GM23338 (cell line): ENCODE data around the gene NLGN1. TPM values are rescaled to one million over a fixed set of nuclear protein-coding genes. Genes with fewer than 3 reads are reported as not detected.

Experiments used
- ATAC-seq: fragments of 200-7000 bp; cut with Tn5 transposase; 3 replicates; pipeline ENCODE4 v1.9.1; 2020
- DNase-seq: peaks from one replicate; pipeline ENCODE4 v3.0.0-alpha.2; 2015; ENCODE audit warnings: low spot score
- H2AFZ ChIP-seq: fragments of 200-600 bp; sonication (generic); 2 replicates; pipeline ENCODE4 v1.8.0; 2016; ENCODE audit warnings: antibody characterized with exemption, mild to moderate bottlenecking, moderate library complexity
- H3F3A ChIP-seq: fragments of 200-600 bp; sonication (generic); replicated peaks from 2 replicates; pipeline ENCODE4 v1.8.0; 2017; ENCODE audit warnings: antibody characterized with exemption, mixed run types, low read depth
- H3K27ac ChIP-seq: fragments of 200-600 bp; sonication (generic); 2 replicates; pipeline ENCODE4 v1.6.1; 2016; ENCODE audit warnings: low read depth
- H3K27me3 ChIP-seq: fragments of 200-600 bp; sonication (generic); 2 replicates; pipeline ENCODE4 v1.8.0; 2016; ENCODE audit warnings: mild to moderate bottlenecking, mixed run types, moderate library complexity; ENCODE audit not compliant: insufficient read depth
- H3K36me3 ChIP-seq: fragments of 200-600 bp; sonication (generic); 2 replicates; pipeline ENCODE4 v1.8.0; 2016; ENCODE audit warnings: mild to moderate bottlenecking; ENCODE audit not compliant: insufficient read depth
- H3K4me1 ChIP-seq: fragments of 200-600 bp; sonication (generic); 2 replicates; pipeline ENCODE4 v1.8.0; 2016; ENCODE audit warnings: mild to moderate bottlenecking, moderate library complexity; ENCODE audit not compliant: insufficient read depth
- H3K4me2 ChIP-seq: fragments of 200-600 bp; sonication (generic); 2 replicates; pipeline ENCODE4 v1.7.1; 2017; ENCODE audit warnings: mixed run types
- H3K4me3 ChIP-seq: fragments of 200-600 bp; sonication (generic); 2 replicates; pipeline ENCODE4 v1.6.1; 2016; ENCODE audit warnings: mixed run types
- H3K79me2 ChIP-seq: fragments of 200-600 bp; sonication (generic); replicated peaks from 2 replicates; pipeline ENCODE4 v1.8.0; 2017; ENCODE audit warnings: mild to moderate bottlenecking; ENCODE audit not compliant: insufficient read depth
- H3K9me2 ChIP-seq: fragments of 200-600 bp; sonication (generic); 2 replicates; pipeline ENCODE4 v1.8.0; 2017; ENCODE audit not compliant: insufficient read depth
- H4K20me1 ChIP-seq: fragments of 200-600 bp; sonication (generic); replicated peaks from 2 replicates; pipeline ENCODE4 v1.8.0; 2017; ENCODE audit warnings: mild to moderate bottlenecking; ENCODE audit not compliant: insufficient read depth
- H3K27ac Mint-ChIP-seq: 2 replicates; pipeline ENCODE4 v1.8.0; 2020; ENCODE audit warnings: inconsistent platforms, mild to moderate bottlenecking, moderate library complexity, mixed read lengths
- H3K27me3 Mint-ChIP-seq: 3 replicates; pipeline ENCODE4 v1.8.0; 2022; ENCODE audit warnings: low read depth, mild to moderate bottlenecking, moderate library complexity, mixed read lengths, inconsistent platforms; ENCODE audit not compliant: insufficient read depth, poor library complexity
- H3K36me3 Mint-ChIP-seq: 3 replicates; pipeline ENCODE4 v1.8.0; 2021; ENCODE audit warnings: low read depth, mild to moderate bottlenecking, inconsistent platforms, moderate library complexity, mixed read lengths
- H3K4me1 Mint-ChIP-seq: 3 replicates; pipeline ENCODE4 v1.8.0; 2020; ENCODE audit warnings: mild to moderate bottlenecking, inconsistent platforms, mixed read lengths
- H3K4me3 Mint-ChIP-seq: 3 replicates; pipeline ENCODE4 v1.8.0; 2021; ENCODE audit warnings: moderate library complexity, mild to moderate bottlenecking, inconsistent platforms, mixed read lengths
- H3K9me3 Mint-ChIP-seq: 3 replicates; pipeline ENCODE4 v1.8.0; 2020; ENCODE audit warnings: moderate library complexity, mild to moderate bottlenecking, inconsistent platforms, mixed read lengths
- CREB1 ChIP-seq: fragments of 250-450 bp; sonication (Bioruptor Pico); IDR thresholded peaks from 2 replicates; pipeline ENCODE4 v1.5.0; 2020; ENCODE audit warnings: low read depth, mild to moderate bottlenecking, moderate library complexity
- EZH2 ChIP-seq: fragments of 200-600 bp; sonication (generic); IDR thresholded peaks from one replicate; pipeline ENCODE4 v1.8.0; 2017; ENCODE audit warnings: antibody characterized with exemption, mild to moderate bottlenecking, low read depth; ENCODE audit not compliant: unreplicated experiment
- JUNB ChIP-seq: IDR thresholded peaks from one replicate; pipeline ENCODE4 v1.6.1; 2016; ENCODE audit warnings: antibody characterized with exemption; ENCODE audit not compliant: unreplicated experiment
- POLR2AphosphoS5 ChIP-seq: IDR thresholded peaks from 2 replicates; pipeline ENCODE4 v1.6.1; 2016; ENCODE audit warnings: antibody characterized with exemption, low read depth
- STAT1 ChIP-seq: IDR thresholded peaks from one replicate; pipeline ENCODE4 v1.6.1; 2016; ENCODE audit warnings: antibody characterized with exemption; ENCODE audit not compliant: unreplicated experiment
- ZNF114 ChIP-seq: fragments of 250-450 bp; sonication (Bioruptor Pico); IDR thresholded peaks from 2 replicates; pipeline ENCODE4 v1.5.0; 2020; ENCODE audit warnings: mild to moderate bottlenecking, moderate library complexity
- polyA plus RNA-seq: library from polyadenylated mRNA; unstranded; fragments of >200 nt; fragmentation: Nextera tagmentation; extraction: Ambion mirVana; gene quantifications from 2 replicates; pipeline ENCODE4 v1.2.1, GENCODE V29; 2016
- total RNA-seq: library from RNA; depleted of rRNA; stranded (reverse); fragments of >200 nt; shearing (Covaris generic); gene quantifications from 2 replicates; pipeline ENCODE4 v1.2.3, GENCODE V29; 2014
- TF ChIP-seq, protein P1 (sequence below), 2 experiments: fragments of 200-600 bp in 1 of 2; sonication (generic) in 1 of 2; conservative IDR thresholded peaks; 2 replicates each; pipeline versions ENCODE4 v1.5.1 to v1.6.1; 2016 to 2017; ENCODE audit warnings: antibody characterized with exemption in 2 of 2, low read depth in 2 of 2, mild to moderate bottlenecking in 2 of 2, moderate library complexity in 1 of 2
- TF ChIP-seq, protein P2 (sequence below): fragments of 250-450 bp; sonication (Bioruptor Pico); IDR thresholded peaks from 2 replicates; pipeline ENCODE4 v1.5.0; 2020; ENCODE audit warnings: mild to moderate bottlenecking, moderate library complexity

Gene NLGN1
- total and polyA plus RNA-seq, 2 experiments from 2014 or later: 6.5 to 18.6 TPM

DNA sequence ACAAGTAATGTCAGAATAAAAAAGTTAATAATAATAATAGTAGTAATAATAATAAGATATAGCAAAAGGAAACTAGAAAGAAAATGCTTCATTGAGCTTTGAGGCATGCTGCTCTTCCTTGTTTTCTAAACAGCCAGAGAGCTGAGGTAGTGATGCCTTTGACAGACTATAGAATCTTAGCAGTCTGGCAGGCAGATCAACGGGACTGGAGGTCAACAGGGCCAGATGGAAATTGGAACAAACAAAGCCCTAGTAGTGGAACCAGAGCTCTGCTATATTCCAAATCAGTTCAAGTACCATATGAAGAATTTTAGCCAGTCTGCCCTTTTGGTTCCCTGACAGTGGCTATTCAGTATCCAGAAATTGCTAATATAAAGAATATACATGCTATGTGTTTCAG, 278.6 kb downstream of the NLGN1 start:
- H3K27ac Mint-ChIP-seq: no peak overlapping the region
- ATAC-seq: no peak

More for the DNA sequence above, 278.6 kb downstream of the NLGN1 start:
- H3K36me3 Mint-ChIP-seq: no peaks in the 10 kb centered on the region
- DNase-seq: no peak
- Histone ChIP-seq H3K4me1 (peaks cover 5% of the 10 kb centered on the region; the same call in 1 of the 2 replicates), H3F3A (no peaks in the 10 kb centered on the region), H4K20me1 (no peaks in the 10 kb centered on the region), H2AFZ (no peak overlapping the region), H3K4me3 (no peak overlapping the region), H3K27ac (no peak overlapping the region), H3K36me3 (no peaks in the 10 kb centered on the region), H3K4me2 (no peak overlapping the region), H3K27me3 (no peaks in the 10 kb centered on the region), H3K9me2 (no peaks in the 10 kb centered on the region), H3K79me2 (no peaks in the 10 kb centered on the region)
- no peaks in the 10 kb centered on the region for H3K9me3 Mint-ChIP-seq
- H3K27me3 Mint-ChIP-seq: no peaks in the 10 kb centered on the region
- no peak for TF ChIP-seq JUNB
- no peak for TF ChIP-seq CREB1 (CRISPR knock-in tag)
- no peak for TF ChIP-seq ZNF114
- TF ChIP-seq EZH2: no peak
- TF ChIP-seq POLR2AphosphoS5: no peak
- TF ChIP-seq, protein P1, sequence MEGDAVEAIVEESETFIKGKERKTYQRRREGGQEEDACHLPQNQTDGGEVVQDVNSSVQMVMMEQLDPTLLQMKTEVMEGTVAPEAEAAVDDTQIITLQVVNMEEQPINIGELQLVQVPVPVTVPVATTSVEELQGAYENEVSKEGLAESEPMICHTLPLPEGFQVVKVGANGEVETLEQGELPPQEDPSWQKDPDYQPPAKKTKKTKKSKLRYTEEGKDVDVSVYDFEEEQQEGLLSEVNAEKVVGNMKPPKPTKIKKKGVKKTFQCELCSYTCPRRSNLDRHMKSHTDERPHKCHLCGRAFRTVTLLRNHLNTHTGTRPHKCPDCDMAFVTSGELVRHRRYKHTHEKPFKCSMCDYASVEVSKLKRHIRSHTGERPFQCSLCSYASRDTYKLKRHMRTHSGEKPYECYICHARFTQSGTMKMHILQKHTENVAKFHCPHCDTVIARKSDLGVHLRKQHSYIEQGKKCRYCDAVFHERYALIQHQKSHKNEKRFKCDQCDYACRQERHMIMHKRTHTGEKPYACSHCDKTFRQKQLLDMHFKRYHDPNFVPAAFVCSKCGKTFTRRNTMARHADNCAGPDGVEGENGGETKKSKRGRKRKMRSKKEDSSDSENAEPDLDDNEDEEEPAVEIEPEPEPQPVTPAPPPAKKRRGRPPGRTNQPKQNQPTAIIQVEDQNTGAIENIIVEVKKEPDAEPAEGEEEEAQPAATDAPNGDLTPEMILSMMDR (conservative IDR thresholded peaks at IDR 0.05; ENCODE audit: low read depth in 2 of 2): no peak
- no peak for TF ChIP-seq STAT1
- TF ChIP-seq, protein P2, sequence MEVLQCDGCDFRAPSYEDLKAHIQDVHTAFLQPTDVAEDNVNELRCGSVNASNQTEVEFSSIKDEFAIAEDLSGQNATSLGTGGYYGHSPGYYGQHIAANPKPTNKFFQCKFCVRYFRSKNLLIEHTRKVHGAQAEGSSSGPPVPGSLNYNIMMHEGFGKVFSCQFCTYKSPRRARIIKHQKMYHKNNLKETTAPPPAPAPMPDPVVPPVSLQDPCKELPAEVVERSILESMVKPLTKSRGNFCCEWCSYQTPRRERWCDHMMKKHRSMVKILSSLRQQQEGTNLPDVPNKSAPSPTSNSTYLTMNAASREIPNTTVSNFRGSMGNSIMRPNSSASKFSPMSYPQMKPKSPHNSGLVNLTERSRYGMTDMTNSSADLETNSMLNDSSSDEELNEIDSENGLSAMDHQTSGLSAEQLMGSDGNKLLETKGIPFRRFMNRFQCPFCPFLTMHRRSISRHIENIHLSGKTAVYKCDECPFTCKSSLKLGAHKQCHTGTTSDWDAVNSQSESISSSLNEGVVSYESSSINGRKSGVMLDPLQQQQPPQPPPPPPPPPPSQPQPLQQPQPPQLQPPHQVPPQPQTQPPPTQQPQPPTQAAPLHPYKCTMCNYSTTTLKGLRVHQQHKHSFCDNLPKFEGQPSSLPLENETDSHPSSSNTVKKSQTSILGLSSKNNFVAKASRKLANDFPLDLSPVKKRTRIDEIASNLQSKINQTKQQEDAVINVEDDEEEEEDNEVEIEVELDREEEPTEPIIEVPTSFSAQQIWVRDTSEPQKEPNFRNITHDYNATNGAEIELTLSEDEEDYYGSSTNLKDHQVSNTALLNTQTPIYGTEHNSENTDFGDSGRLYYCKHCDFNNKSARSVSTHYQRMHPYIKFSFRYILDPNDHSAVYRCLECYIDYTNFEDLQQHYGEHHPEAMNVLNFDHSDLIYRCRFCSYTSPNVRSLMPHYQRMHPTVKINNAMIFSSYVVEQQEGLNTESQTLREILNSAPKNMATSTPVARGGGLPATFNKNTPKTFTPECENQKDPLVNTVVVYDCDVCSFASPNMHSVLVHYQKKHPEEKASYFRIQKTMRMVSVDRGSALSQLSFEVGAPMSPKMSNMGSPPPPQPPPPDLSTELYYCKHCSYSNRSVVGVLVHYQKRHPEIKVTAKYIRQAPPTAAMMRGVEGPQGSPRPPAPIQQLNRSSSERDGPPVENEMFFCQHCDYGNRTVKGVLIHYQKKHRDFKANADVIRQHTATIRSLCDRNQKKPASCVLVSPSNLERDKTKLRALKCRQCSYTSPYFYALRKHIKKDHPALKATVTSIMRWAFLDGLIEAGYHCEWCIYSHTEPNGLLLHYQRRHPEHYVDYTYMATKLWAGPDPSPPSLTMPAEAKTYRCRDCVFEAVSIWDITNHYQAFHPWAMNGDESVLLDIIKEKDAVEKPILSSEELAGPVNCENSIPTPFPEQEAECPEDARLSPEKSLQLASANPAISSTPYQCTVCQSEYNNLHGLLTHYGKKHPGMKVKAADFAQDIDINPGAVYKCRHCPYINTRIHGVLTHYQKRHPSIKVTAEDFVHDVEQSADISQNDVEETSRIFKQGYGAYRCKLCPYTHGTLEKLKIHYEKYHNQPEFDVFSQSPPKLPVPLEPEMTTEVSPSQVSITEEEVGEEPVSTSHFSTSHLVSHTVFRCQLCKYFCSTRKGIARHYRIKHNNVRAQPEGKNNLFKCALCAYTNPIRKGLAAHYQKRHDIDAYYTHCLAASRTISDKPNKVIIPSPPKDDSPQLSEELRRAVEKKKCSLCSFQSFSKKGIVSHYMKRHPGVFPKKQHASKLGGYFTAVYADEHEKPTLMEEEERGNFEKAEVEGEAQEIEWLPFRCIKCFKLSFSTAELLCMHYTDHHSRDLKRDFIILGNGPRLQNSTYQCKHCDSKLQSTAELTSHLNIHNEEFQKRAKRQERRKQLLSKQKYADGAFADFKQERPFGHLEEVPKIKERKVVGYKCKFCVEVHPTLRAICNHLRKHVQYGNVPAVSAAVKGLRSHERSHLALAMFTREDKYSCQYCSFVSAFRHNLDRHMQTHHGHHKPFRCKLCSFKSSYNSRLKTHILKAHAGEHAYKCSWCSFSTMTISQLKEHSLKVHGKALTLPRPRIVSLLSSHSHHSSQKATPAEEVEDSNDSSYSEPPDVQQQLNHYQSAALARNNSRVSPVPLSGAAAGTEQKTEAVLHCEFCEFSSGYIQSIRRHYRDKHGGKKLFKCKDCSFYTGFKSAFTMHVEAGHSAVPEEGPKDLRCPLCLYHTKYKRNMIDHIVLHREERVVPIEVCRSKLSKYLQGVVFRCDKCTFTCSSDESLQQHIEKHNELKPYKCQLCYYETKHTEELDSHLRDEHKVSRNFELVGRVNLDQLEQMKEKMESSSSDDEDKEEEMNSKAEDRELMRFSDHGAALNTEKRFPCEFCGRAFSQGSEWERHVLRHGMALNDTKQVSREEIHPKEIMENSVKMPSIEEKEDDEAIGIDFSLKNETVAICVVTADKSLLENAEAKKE (CRISPR knock-in tag): no peak
- H3K4me1 Mint-ChIP-seq: peaks cover 8% of the 10 kb centered on the region; the same call in 2 of the 3 replicates
- no peak overlapping the region for H3K4me3 Mint-ChIP-seq
